BLaER1 (cell line): ENCODE data around the gene MYZAP.

Source experiments
- H3K27ac ChIP-seq: shearing (Covaris generic); formaldehyde crosslinking; 2 replicates; pipeline ENCODE4 v1.8.1; 2022
- H3K27me3 ChIP-seq: shearing (Covaris generic); formaldehyde crosslinking; 2 replicates; pipeline ENCODE4 v1.8.1; 2022
- H3K36me3 ChIP-seq: shearing (Covaris generic); formaldehyde crosslinking; 2 replicates; pipeline ENCODE4 v1.8.1; 2022
- H3K4me1 ChIP-seq: shearing (Covaris generic); formaldehyde crosslinking; 2 replicates; pipeline ENCODE4 v1.8.1; 2022
- H3K4me2 ChIP-seq: shearing (Covaris generic); formaldehyde crosslinking; 2 replicates; pipeline ENCODE4 v1.8.1; 2022
- H3K4me3 ChIP-seq: shearing (Covaris generic); formaldehyde crosslinking; 2 replicates; pipeline ENCODE4 v1.8.1; 2022
- H3K9ac ChIP-seq: shearing (Covaris generic); formaldehyde crosslinking; 2 replicates; pipeline ENCODE4 v1.8.1; 2022
- H3K9me3 ChIP-seq: shearing (Covaris generic); formaldehyde crosslinking; 2 replicates; pipeline ENCODE4 v1.8.1; 2022
- H4K20me1 ChIP-seq: shearing (Covaris generic); formaldehyde crosslinking; 2 replicates; pipeline ENCODE4 v1.8.1; 2022
- Cebpa-rat ChIP-seq: shearing (Covaris generic); IDR thresholded peaks from 2 replicates; pipeline ENCODE4 v1.8.1; 2022

The MYZAP gene

GRCh38 chr15:57728436-57728835 is 136.7 kb downstream of the MYZAP start:
- Histone ChIP-seq H3K27ac (no peak overlapping the region), H3K4me2 (no peak overlapping the region), H3K27me3 (no peaks in the 10 kb centered on the region), H3K9me3 (peaks cover 20% of the 10 kb centered on the region), H3K36me3 (peaks cover 9% of the 10 kb centered on the region), H3K4me1 (no peaks in the 10 kb centered on the region), H4K20me1 (no peaks in the 10 kb centered on the region), H3K4me3 (no peak overlapping the region), H3K9ac (no peak overlapping the region)
- no peak for TF ChIP-seq Cebpa-rat

GRCh38 chr15:57730876-57731275 is 139.2 kb downstream of the MYZAP start:
- no peaks in the 10 kb centered on the region for H3K27me3 ChIP-seq
- H3K4me3 ChIP-seq: no peak overlapping the region
- no peaks in the 10 kb centered on the region for H3K36me3 ChIP-seq
- no peak overlapping the region for H3K27ac ChIP-seq
- no peaks in the 10 kb centered on the region for H3K4me1 ChIP-seq
- H3K9me3 ChIP-seq: no peaks in the 10 kb centered on the region
- H3K9ac ChIP-seq: no peak overlapping the region
- H3K4me2 ChIP-seq: no peak overlapping the region
- H4K20me1 ChIP-seq: no peaks in the 10 kb centered on the region
- TF ChIP-seq Cebpa-rat: no peak

GRCh38 chr15:57731530-57732103 is 139.9 kb downstream of the MYZAP start:
- no peak overlapping the region for H3K4me2 ChIP-seq
- no peak overlapping the region for H3K4me3 ChIP-seq
- peaks cover under 1% of the 10 kb centered on the region for H3K9me3 ChIP-seq
- H3K9ac ChIP-seq: no peak overlapping the region
- no peaks in the 10 kb centered on the region for H3K4me1 ChIP-seq
- H4K20me1 ChIP-seq: no peaks in the 10 kb centered on the region
- no peak overlapping the region for H3K27ac ChIP-seq
- no peak for TF ChIP-seq Cebpa-rat
- no peaks in the 10 kb centered on the region for H3K27me3 ChIP-seq
- no peaks in the 10 kb centered on the region for H3K36me3 ChIP-seq

GRCh38 chr15:57732526-57733331 is 141.0 kb downstream of the MYZAP start:
- Histone ChIP-seq H3K4me3 (no peak overlapping the region), H3K9ac (no peak overlapping the region), H4K20me1 (no peaks in the 10 kb centered on the region), H3K36me3 (no peaks in the 10 kb centered on the region), H3K27me3 (no peaks in the 10 kb centered on the region), H3K27ac (no peak overlapping the region), H3K4me2 (no peak overlapping the region), H3K9me3 (peaks cover 11% of the 10 kb centered on the region), H3K4me1 (no peaks in the 10 kb centered on the region)
- no peak for TF ChIP-seq Cebpa-rat

- Histone ChIP-seq H3K4me1 (no peaks in the 10 kb centered on the region), H3K36me3 (no peaks in the 10 kb centered on the region), H3K4me3 (no peak overlapping the region), H4K20me1 (no peaks in the 10 kb centered on the region), H3K9me3 (peaks cover 12% of the 10 kb centered on the region), H3K4me2 (no peak overlapping the region), H3K27ac (no peak overlapping the region), H3K9ac (no peak overlapping the region), H3K27me3 (no peaks in the 10 kb centered on the region)
- no peak for TF ChIP-seq Cebpa-rat
These were observed 143.2 kb downstream of the MYZAP start for GRCh38 chr15:57734860-57735259.
